H1 (cell line): Measurements from ENCODE around the gene CACNA1C.

Experiments used
- EGR1 ChIP-seq: IDR thresholded peaks from 2 replicates; pipeline ENCODE4 v1.6.1; 2011; ENCODE audit warnings: low read depth, low read length, borderline replicate concordance
- EZH2 ChIP-seq: fragments of 200-600 bp; sonication (generic); IDR thresholded peaks from 2 replicates; pipeline ENCODE4 v1.7.1; 2012; ENCODE audit warnings: low read depth, mild to moderate bottlenecking, moderate library complexity, low read length, inconsistent platforms; ENCODE audit not compliant: severe bottlenecking
- JUN ChIP-seq: IDR thresholded peaks from 2 replicates; pipeline ENCODE4 v1.6.1; 2011; ENCODE audit warnings: low read depth, mild to moderate bottlenecking, improper control_type of control experiment, low read length
- NANOG ChIP-seq: IDR thresholded peaks from 2 replicates; pipeline ENCODE4 v1.6.1; 2011; ENCODE audit warnings: low read length, low read depth, mild to moderate bottlenecking, inconsistent platforms; ENCODE audit not compliant: insufficient read depth, poor library complexity, severe bottlenecking
- POLR2A ChIP-seq, 2 experiments: IDR thresholded peaks; 1 replicate in 1 of 2; 2 replicates in 1 of 2; pipeline ENCODE4 v1.6.1; 2011; ENCODE audit warnings: low read depth in 2 of 2, low read length in 2 of 2, mild to moderate bottlenecking in 2 of 2; ENCODE audit errors: control extremely low read depth in 1 of 2
- POLR2AphosphoS5 ChIP-seq: IDR thresholded peaks from 2 replicates; pipeline ENCODE4 v1.6.1; 2011; ENCODE audit warnings: low read depth, low read length
- RXRA ChIP-seq: IDR thresholded peaks from 2 replicates; pipeline ENCODE4 v1.6.1; 2011; ENCODE audit warnings: low read depth, mild to moderate bottlenecking, low read length, moderate library complexity; ENCODE audit not compliant: insufficient read depth
- SIX5 ChIP-seq: IDR thresholded peaks from 2 replicates; pipeline ENCODE4 v1.6.1; 2011; ENCODE audit warnings: mild to moderate bottlenecking, low read depth, low read length
- TBP ChIP-seq: IDR thresholded peaks from 2 replicates; pipeline ENCODE4 v1.6.1; 2011; ENCODE audit warnings: low read depth, low read length, improper control_type of control experiment
- TEAD4 ChIP-seq: IDR thresholded peaks from 2 replicates; pipeline ENCODE4 v1.6.1; 2012; ENCODE audit warnings: low read depth, low read length, inconsistent platforms, mixed read lengths
- TF ChIP-seq, protein P1 (sequence below), 3 experiments: IDR thresholded peaks; 1 replicate in 2 of 3; 2 replicates in 1 of 3; pipeline versions ENCODE4 v1.5.1 to v1.6.1; 2011; ENCODE audit warnings: low read length in 3 of 3, mild to moderate bottlenecking in 3 of 3, inconsistent platforms in 2 of 3, low read depth in 1 of 3, moderate library complexity in 1 of 3; ENCODE audit not compliant: insufficient read depth in 1 of 3; ENCODE audit errors: control extremely low read depth in 1 of 3
- TF ChIP-seq, protein P2 (sequence below): fragments of 300-600 bp; sonication (generic); IDR thresholded peaks from 2 replicates; pipeline ENCODE4 v1.7.1; 2012; ENCODE audit warnings: low read length, moderate library complexity, mild to moderate bottlenecking, inconsistent platforms; ENCODE audit not compliant: insufficient replicate concordance

DNA sequence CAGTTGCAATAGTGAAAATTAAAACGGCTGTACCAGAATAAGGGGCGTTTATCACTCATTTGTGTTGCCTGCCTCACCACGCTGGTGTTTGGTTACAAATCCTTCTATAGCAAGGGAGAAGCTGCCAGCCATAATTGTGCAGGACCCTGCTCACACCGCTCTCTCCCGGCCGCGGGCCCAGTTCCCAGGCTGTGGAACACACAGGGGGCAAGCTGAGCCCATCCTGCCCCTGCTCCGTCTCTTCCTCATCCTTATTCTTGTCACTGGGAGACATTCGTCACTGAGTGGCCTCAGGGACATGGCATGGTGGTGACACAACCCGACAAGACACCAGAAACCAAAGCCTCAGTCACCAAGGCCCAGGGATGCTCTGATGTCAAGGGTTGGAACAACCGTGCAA is 625.6 kb downstream of the CACNA1C start:
- no peak for TF ChIP-seq POLR2A (IDR thresholded peaks at IDR 0.05; ENCODE audit: control extremely low read depth in 1 of 2, low read depth in 2 of 2, low read length in 2 of 2)
- TF ChIP-seq, protein P1, sequence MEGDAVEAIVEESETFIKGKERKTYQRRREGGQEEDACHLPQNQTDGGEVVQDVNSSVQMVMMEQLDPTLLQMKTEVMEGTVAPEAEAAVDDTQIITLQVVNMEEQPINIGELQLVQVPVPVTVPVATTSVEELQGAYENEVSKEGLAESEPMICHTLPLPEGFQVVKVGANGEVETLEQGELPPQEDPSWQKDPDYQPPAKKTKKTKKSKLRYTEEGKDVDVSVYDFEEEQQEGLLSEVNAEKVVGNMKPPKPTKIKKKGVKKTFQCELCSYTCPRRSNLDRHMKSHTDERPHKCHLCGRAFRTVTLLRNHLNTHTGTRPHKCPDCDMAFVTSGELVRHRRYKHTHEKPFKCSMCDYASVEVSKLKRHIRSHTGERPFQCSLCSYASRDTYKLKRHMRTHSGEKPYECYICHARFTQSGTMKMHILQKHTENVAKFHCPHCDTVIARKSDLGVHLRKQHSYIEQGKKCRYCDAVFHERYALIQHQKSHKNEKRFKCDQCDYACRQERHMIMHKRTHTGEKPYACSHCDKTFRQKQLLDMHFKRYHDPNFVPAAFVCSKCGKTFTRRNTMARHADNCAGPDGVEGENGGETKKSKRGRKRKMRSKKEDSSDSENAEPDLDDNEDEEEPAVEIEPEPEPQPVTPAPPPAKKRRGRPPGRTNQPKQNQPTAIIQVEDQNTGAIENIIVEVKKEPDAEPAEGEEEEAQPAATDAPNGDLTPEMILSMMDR (IDR thresholded peaks at IDR 0.05; ENCODE audit: control extremely low read depth in 1 of 3, insufficient read depth in 1 of 3, low read depth in 1 of 3, low read length in 3 of 3): no peak
- no peak for TF ChIP-seq NANOG
- TF ChIP-seq TBP: no peak
- no peak for TF ChIP-seq POLR2AphosphoS5
- TF ChIP-seq JUN: no peak
- TF ChIP-seq RXRA: no peak
- TF ChIP-seq EZH2: no peak
- TF ChIP-seq TEAD4: no peak
- TF ChIP-seq EGR1: no peak
- no peak for TF ChIP-seq SIX5
- TF ChIP-seq, protein P2, sequence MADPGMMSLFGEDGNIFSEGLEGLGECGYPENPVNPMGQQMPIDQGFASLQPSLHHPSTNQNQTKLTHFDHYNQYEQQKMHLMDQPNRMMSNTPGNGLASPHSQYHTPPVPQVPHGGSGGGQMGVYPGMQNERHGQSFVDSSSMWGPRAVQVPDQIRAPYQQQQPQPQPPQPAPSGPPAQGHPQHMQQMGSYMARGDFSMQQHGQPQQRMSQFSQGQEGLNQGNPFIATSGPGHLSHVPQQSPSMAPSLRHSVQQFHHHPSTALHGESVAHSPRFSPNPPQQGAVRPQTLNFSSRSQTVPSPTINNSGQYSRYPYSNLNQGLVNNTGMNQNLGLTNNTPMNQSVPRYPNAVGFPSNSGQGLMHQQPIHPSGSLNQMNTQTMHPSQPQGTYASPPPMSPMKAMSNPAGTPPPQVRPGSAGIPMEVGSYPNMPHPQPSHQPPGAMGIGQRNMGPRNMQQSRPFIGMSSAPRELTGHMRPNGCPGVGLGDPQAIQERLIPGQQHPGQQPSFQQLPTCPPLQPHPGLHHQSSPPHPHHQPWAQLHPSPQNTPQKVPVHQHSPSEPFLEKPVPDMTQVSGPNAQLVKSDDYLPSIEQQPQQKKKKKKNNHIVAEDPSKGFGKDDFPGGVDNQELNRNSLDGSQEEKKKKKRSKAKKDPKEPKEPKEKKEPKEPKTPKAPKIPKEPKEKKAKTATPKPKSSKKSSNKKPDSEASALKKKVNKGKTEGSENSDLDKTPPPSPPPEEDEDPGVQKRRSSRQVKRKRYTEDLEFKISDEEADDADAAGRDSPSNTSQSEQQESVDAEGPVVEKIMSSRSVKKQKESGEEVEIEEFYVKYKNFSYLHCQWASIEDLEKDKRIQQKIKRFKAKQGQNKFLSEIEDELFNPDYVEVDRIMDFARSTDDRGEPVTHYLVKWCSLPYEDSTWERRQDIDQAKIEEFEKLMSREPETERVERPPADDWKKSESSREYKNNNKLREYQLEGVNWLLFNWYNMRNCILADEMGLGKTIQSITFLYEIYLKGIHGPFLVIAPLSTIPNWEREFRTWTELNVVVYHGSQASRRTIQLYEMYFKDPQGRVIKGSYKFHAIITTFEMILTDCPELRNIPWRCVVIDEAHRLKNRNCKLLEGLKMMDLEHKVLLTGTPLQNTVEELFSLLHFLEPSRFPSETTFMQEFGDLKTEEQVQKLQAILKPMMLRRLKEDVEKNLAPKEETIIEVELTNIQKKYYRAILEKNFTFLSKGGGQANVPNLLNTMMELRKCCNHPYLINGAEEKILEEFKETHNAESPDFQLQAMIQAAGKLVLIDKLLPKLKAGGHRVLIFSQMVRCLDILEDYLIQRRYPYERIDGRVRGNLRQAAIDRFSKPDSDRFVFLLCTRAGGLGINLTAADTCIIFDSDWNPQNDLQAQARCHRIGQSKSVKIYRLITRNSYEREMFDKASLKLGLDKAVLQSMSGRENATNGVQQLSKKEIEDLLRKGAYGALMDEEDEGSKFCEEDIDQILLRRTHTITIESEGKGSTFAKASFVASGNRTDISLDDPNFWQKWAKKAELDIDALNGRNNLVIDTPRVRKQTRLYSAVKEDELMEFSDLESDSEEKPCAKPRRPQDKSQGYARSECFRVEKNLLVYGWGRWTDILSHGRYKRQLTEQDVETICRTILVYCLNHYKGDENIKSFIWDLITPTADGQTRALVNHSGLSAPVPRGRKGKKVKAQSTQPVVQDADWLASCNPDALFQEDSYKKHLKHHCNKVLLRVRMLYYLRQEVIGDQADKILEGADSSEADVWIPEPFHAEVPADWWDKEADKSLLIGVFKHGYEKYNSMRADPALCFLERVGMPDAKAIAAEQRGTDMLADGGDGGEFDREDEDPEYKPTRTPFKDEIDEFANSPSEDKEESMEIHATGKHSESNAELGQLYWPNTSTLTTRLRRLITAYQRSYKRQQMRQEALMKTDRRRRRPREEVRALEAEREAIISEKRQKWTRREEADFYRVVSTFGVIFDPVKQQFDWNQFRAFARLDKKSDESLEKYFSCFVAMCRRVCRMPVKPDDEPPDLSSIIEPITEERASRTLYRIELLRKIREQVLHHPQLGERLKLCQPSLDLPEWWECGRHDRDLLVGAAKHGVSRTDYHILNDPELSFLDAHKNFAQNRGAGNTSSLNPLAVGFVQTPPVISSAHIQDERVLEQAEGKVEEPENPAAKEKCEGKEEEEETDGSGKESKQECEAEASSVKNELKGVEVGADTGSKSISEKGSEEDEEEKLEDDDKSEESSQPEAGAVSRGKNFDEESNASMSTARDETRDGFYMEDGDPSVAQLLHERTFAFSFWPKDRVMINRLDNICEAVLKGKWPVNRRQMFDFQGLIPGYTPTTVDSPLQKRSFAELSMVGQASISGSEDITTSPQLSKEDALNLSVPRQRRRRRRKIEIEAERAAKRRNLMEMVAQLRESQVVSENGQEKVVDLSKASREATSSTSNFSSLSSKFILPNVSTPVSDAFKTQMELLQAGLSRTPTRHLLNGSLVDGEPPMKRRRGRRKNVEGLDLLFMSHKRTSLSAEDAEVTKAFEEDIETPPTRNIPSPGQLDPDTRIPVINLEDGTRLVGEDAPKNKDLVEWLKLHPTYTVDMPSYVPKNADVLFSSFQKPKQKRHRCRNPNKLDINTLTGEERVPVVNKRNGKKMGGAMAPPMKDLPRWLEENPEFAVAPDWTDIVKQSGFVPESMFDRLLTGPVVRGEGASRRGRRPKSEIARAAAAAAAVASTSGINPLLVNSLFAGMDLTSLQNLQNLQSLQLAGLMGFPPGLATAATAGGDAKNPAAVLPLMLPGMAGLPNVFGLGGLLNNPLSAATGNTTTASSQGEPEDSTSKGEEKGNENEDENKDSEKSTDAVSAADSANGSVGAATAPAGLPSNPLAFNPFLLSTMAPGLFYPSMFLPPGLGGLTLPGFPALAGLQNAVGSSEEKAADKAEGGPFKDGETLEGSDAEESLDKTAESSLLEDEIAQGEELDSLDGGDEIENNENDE: no peak
